HCT116 (cell line): ENCODE results near the gene KIAA1671. TPM values are rescaled to one million over a fixed set of nuclear protein-coding genes. Genes with fewer than 3 reads are reported as not detected.

Source experiments
- ATAC-seq: fragments of 200-7000 bp; cut with Tn5 transposase; 2 replicates; pipeline ENCODE4 v1.9.1; 2020; ENCODE audit warnings: mild to moderate bottlenecking, moderate library complexity
- BruUV-seq: library from RNA; stranded (reverse); fragments of 400-500 nt; replicated peaks from 2 replicates; lab custom pipeline; 2021; lab: Mats Ljungman, UMichigan
- CTCF ChIA-PET: fragments of 300-600 bp; sonication (Branson Sonifier 250); formaldehyde crosslinking; loops from one replicate; lab custom pipeline; 2021; ENCODE audit warnings: antibody characterized with exemption; lab: Charles Lee
- POLR2A ChIA-PET: fragments of 300-600, 350-600 bp; sonication (Branson Sonifier 250); formaldehyde crosslinking; loops from one replicate; lab custom pipeline; 2021; ENCODE audit warnings: antibody characterized with exemption; lab: Charles Lee
- RAD21 ChIA-PET, 2 experiments: fragments of 300-600 bp; sonication (Branson Sonifier 250); formaldehyde crosslinking; loops; one replicate each; lab custom pipeline; 2023; ENCODE audit warnings: low total read pairs in 2 of 2; ENCODE audit not compliant: uncharacterized antibody in 2 of 2, unreplicated experiment in 2 of 2, low non-redundant PET in 1 of 2; lab: Charles Lee
- DNase-seq: peaks from one replicate; pipeline ENCODE4 v3.0.0-alpha.2; 2010; ENCODE audit warnings: low read depth, low spot score
- H2AFZ ChIP-seq: fragments of 200-600 bp; shearing (Covaris generic), sonication (generic); 2 replicates; pipeline ENCODE4 v1.6.1; 2017; ENCODE audit warnings: low read depth, mixed run types, mixed read lengths, antibody characterized with exemption, low read length; ENCODE audit not compliant: poor library complexity, severe bottlenecking
- H3K27ac ChIP-seq: 2 replicates; pipeline ENCODE4 v1.5.1; 2012; ENCODE audit warnings: low read depth, low read length
- H3K27me3 ChIP-seq: fragments of 200-600 bp; sonication (generic); 2 replicates; pipeline ENCODE4 v1.6.1; 2016; ENCODE audit warnings: mixed run types, low read length, mixed read lengths; ENCODE audit not compliant: insufficient read depth
- H3K36me3 ChIP-seq, 2 experiments: fragments of 200-500 bp in 1 of 2; fragments of 200-600 bp in 1 of 2; sonication (Bioruptor generic) in 1 of 2; sonication (generic) in 1 of 2; 2 replicates each; pipeline versions ENCODE4 v1.5.1 to v1.6.1; 2014 to 2016; ENCODE audit warnings: low read length in 2 of 2, inconsistent platforms in 1 of 2, mixed read lengths in 1 of 2, mixed run types in 1 of 2; ENCODE audit not compliant: insufficient read depth in 2 of 2, control insufficient read depth in 1 of 2
- H3K4me1 ChIP-seq, 2 experiments: fragments of 200-600 bp in 1 of 2; sonication (generic) in 1 of 2; 2 replicates each; pipeline versions ENCODE4 v1.5.1 to v1.6.1; 2012 to 2017; ENCODE audit warnings: low read length in 2 of 2, inconsistent platforms in 1 of 2, mild to moderate bottlenecking in 1 of 2, mixed read lengths in 1 of 2, mixed run types in 1 of 2, moderate library complexity in 1 of 2; ENCODE audit not compliant: insufficient read depth in 2 of 2, control insufficient read depth in 1 of 2
- H3K4me2 ChIP-seq: fragments of 200-600 bp; sonication (generic); 2 replicates; pipeline ENCODE4 v1.6.1; 2017; ENCODE audit warnings: mixed run types, low read length, mixed read lengths
- H3K4me3 ChIP-seq, 2 experiments: fragments of 200-600 bp in 1 of 2; sonication (generic) in 1 of 2; replicated peaks in 1 of 2; 2 replicates each; pipeline ENCODE4 v1.5.1; 2011 to 2016; ENCODE audit warnings: low read length in 2 of 2, control low read depth in 1 of 2, low read depth in 1 of 2, mild to moderate bottlenecking in 1 of 2, mixed read lengths in 1 of 2, mixed run types in 1 of 2
- H3K79me2 ChIP-seq: fragments of 200-600 bp; sonication (generic); 2 replicates; pipeline ENCODE4 v1.6.1; 2017; ENCODE audit warnings: mild to moderate bottlenecking, mixed run types, low read length, moderate library complexity, mixed read lengths; ENCODE audit not compliant: insufficient read depth
- H3K9ac ChIP-seq: fragments of 200-600 bp; sonication (generic); 2 replicates; pipeline ENCODE4 v1.6.1; 2016; ENCODE audit warnings: low read length, mixed read lengths
- H3K9me2 ChIP-seq: fragments of 200-600 bp; sonication (generic), shearing (Covaris generic); 2 replicates; pipeline ENCODE4 v1.6.1; 2017; ENCODE audit warnings: mixed run types, mild to moderate bottlenecking, moderate library complexity; ENCODE audit not compliant: insufficient read depth
- H3K9me3 ChIP-seq, 2 experiments: fragments of 200-500 bp in 1 of 2; fragments of 200-600 bp in 1 of 2; sonication (Bioruptor generic) in 1 of 2; sonication (generic) in 1 of 2; 2 replicates each; pipeline ENCODE4 v1.6.1; 2014 to 2017; ENCODE audit warnings: low read length in 2 of 2, mixed read lengths in 2 of 2, inconsistent platforms in 1 of 2, low read depth in 1 of 2, mild to moderate bottlenecking in 1 of 2, mixed run types in 1 of 2, moderate library complexity in 1 of 2; ENCODE audit not compliant: control insufficient read depth in 1 of 2, insufficient read depth in 1 of 2
- H4K20me1 ChIP-seq: fragments of 200-600 bp; sonication (generic), shearing (Covaris generic); 2 replicates; pipeline ENCODE4 v1.6.1; 2017; ENCODE audit warnings: mixed run types, mild to moderate bottlenecking, moderate library complexity; ENCODE audit not compliant: insufficient read depth
- CEBPB ChIP-seq: IDR thresholded peaks from 2 replicates; pipeline ENCODE4 v1.6.1; 2012; ENCODE audit warnings: low read depth
- ELF1 ChIP-seq: IDR thresholded peaks from 2 replicates; pipeline ENCODE4 v1.6.1; 2012; ENCODE audit warnings: low read depth, borderline replicate concordance
- TCF7L2 ChIP-seq: IDR thresholded peaks from 2 replicates; pipeline ENCODE4 v1.7.0; 2011; ENCODE audit warnings: borderline replicate concordance, inconsistent platforms; ENCODE audit not compliant: insufficient read depth, insufficient read length; ENCODE audit errors: extremely low read depth
- YY1 ChIP-seq: IDR thresholded peaks from 2 replicates; pipeline ENCODE4 v1.6.1; 2011; ENCODE audit warnings: low read length, low read depth, moderate library complexity, mild to moderate bottlenecking; ENCODE audit not compliant: insufficient replicate concordance; ENCODE audit errors: extremely low read depth
- ZNF274 ChIP-seq: fragments of 200-500 bp; sonication (Bioruptor generic); IDR thresholded peaks from 2 replicates; pipeline ENCODE4 v1.6.1; 2014; ENCODE audit warnings: mild to moderate bottlenecking, low read depth, low read length, inconsistent platforms
- intact Hi-C: fragments of 100-400 bp; cut with micrococcal nuclease; formaldehyde crosslinking; loops from 2 replicates; pipeline ENCODE4 v1.10.0; 2022
- total RNA-seq: library from RNA; stranded (reverse); gene quantifications from one replicate; pipeline ENCODE4 v1.2.1, GENCODE V29; 2021; ENCODE audit not compliant: unreplicated experiment
- TF ChIP-seq, protein P1 (sequence below), 3 experiments: fragments of 200-600 bp in 1 of 3; sonication (generic) in 1 of 3; IDR thresholded peaks in 2 of 3; conservative IDR thresholded peaks in 1 of 3; 2 replicates each; pipeline ENCODE4 v1.5.1; 2012 to 2017; ENCODE audit warnings: low read depth in 2 of 3, low read length in 2 of 3, antibody characterized with exemption in 1 of 3, borderline replicate concordance in 1 of 3, control low read depth in 1 of 3, mild to moderate bottlenecking in 1 of 3, mixed read lengths in 1 of 3, mixed run types in 1 of 3, moderate library complexity in 1 of 3; ENCODE audit not compliant: insufficient read depth in 1 of 3

KIAA1671 gene
- total RNA-seq, 1 experiment from 2014 or later = 36.8 TPM

DNA sequence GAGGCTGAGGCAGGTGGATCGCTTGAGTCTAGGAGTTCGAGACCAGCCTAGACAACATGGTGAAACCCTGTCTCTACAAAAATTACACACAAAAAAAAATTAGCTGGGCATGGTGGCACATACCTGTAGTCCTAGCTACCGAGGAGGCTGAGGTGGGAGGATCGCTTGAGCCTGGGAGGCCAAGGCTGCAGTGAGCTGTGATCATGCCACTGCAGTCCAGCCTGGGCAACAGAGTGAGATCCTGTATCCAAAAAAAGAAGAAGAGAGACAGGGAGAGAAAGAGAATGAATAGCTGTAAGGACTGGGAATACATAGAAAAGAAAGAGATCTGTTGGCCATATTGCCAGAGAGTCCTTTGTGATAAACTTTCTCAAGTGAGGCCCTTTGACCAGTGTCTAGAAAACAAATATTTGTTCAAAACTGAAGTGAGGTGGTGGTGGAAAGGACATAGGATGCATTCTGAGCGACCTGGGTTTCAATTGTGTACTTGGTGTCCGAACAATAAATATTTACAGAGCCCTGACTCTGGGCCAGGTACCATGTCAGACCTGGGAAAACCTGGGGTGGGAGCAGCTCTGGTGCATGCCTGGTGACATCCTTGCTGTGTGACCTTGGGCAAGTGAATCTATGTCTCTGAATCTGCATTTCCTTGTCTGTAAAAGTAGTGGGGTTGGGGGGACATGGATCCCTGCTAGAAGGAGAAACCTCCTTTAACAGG lies 157.5 kb downstream of the KIAA1671 start:
- no peaks in the 10 kb centered on the region for H4K20me1 ChIP-seq
- peaks cover 16 to 33% of the 10 kb centered on the region in 2 experiments; a peak in 3 of 4 replicates for H3K4me1 ChIP-seq
- POLR2A ChIA-PET = interaction anchor here (0.7 to 1.1 kb wide), 3 partner anchors 13 to 60 kb away, joined by 3 read pairs; no protein-coding TSS in a partner anchor
- H3K9me3 ChIP-seq = no peaks in the 10 kb centered on the region
- 0 out of 2 replicates have a peak overlapping the region, but pooled peaks have one; percentile 55 for H3K27ac ChIP-seq
- H3K9me2 ChIP-seq = no peaks in the 10 kb centered on the region
- H3K79me2 ChIP-seq = no peaks in the 10 kb centered on the region; the same call in 1 of the 2 replicates
- no peak overlapping the region for H3K9ac ChIP-seq
- H3K27me3 ChIP-seq = no peaks in the 10 kb centered on the region
- peak overlapping the region; percentile 96 for H3K4me2 ChIP-seq
- no peak overlapping the region for H2AFZ ChIP-seq
- H3K4me3 ChIP-seq = no peak overlapping the region
- no peak for ATAC-seq
- no TSS peak for BruUV-seq
- DNase-seq = no peak
- RAD21 ChIA-PET = no interaction called here
- peaks cover 0 to 5% of the 10 kb centered on the region in 2 experiments; a peak in 1 of 4 replicates for H3K36me3 ChIP-seq
- TF ChIP-seq, protein P1, sequence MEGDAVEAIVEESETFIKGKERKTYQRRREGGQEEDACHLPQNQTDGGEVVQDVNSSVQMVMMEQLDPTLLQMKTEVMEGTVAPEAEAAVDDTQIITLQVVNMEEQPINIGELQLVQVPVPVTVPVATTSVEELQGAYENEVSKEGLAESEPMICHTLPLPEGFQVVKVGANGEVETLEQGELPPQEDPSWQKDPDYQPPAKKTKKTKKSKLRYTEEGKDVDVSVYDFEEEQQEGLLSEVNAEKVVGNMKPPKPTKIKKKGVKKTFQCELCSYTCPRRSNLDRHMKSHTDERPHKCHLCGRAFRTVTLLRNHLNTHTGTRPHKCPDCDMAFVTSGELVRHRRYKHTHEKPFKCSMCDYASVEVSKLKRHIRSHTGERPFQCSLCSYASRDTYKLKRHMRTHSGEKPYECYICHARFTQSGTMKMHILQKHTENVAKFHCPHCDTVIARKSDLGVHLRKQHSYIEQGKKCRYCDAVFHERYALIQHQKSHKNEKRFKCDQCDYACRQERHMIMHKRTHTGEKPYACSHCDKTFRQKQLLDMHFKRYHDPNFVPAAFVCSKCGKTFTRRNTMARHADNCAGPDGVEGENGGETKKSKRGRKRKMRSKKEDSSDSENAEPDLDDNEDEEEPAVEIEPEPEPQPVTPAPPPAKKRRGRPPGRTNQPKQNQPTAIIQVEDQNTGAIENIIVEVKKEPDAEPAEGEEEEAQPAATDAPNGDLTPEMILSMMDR (IDR thresholded peaks at IDR 0.05 in 2 of 3, conservative IDR thresholded peaks at IDR 0.05 in 1 of 3; ENCODE audit: borderline replicate concordance in 1 of 3, insufficient read depth in 1 of 3, low read depth in 2 of 3, low read length in 2 of 3) = no peak
- TF ChIP-seq CEBPB (no peak), ELF1 (no peak), YY1 (no peak), TCF7L2 (no peak), ZNF274 (no peak)
- intact Hi-C loops = no loop called here
- CTCF ChIA-PET = interaction anchor here (0.7 to 1.4 kb wide), 5 partner anchors 10 to 92 kb away, joined by 3 to 5 read pairs (median 3); no protein-coding TSS in a partner anchor
